Measurements from ENCODE around the gene SIPA1L3. TPM values are rescaled to one million over a fixed set of nuclear protein-coding genes. Genes with fewer than 3 reads are reported as not detected.

The SIPA1L3 gene
- total RNA-seq, 6 experiments from 2014 or later, result 9.1 to 20.4 (median 14.9) TPM

DNA sequence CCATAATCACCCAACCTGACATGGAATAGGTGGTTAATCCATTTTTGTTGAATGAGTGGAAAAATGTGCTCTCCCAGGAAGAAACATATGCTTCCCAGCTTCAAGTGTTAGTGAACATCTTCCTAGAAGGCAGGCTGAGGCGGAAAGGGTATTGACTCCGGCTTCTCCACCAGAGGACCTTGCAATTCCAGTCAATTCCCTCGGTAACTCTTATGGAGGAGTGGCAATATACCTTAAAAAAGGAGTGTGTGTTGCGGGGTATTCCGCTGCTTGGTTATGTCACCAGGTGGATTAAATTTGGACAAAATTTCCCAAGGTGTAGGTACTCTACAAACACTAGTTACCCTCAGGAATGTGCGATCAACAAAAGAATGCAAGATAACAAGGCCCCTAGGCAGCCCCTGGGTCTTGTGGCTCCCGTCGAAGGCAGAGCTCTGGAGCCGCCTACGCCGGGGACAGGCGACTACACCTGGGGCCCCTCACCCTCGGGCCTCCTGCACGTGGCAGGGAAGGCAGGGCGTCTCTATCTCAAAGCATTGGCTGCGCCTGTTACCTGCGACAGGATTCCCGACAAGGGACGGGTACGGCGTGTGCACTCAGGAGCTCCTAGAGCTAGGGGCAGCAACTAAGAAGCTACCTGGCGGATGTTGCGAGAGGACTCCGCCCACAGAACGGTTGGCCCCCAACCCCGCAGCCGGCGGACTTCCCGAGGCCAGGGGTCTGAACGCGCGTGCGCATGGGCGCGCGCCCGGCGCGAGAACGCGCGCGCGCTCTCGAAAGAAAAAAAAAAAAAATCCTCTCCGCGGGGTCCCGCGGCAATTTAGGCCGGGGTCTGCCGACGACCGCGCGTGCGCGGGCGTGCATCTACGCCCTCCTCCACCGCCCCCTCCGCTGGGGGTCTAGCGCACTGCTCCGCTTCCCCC, 801 bp upstream of the SIPA1L3 start, which contains the start of gene WDR87:
Gene WDR87, minus strand, starts transcription at position 649 of the 923 bp plus-strand sequence. CDS start 8,355 bp downstream, outside the sequence.
- TF ChIP-seq, protein P1, sequence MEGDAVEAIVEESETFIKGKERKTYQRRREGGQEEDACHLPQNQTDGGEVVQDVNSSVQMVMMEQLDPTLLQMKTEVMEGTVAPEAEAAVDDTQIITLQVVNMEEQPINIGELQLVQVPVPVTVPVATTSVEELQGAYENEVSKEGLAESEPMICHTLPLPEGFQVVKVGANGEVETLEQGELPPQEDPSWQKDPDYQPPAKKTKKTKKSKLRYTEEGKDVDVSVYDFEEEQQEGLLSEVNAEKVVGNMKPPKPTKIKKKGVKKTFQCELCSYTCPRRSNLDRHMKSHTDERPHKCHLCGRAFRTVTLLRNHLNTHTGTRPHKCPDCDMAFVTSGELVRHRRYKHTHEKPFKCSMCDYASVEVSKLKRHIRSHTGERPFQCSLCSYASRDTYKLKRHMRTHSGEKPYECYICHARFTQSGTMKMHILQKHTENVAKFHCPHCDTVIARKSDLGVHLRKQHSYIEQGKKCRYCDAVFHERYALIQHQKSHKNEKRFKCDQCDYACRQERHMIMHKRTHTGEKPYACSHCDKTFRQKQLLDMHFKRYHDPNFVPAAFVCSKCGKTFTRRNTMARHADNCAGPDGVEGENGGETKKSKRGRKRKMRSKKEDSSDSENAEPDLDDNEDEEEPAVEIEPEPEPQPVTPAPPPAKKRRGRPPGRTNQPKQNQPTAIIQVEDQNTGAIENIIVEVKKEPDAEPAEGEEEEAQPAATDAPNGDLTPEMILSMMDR (IDR thresholded peaks at IDR 0.05), result no peak
- no peak for TF ChIP-seq POLR2A (IDR thresholded peaks at IDR 0.05)
- no peaks in the 10 kb centered on the region for H3K27me3 ChIP-seq
- peak; percentile 47 to 60 (median 51) for DNase-seq
- intact Hi-C loops (cut with DNase I), result loop anchor here (10.0 kb wide), 2 partner anchors 169 to 189 kb away; no protein-coding TSS in a partner anchor
- peak within 1 kb of the TSS; percentile 92 to 97 (median 96) for H3K4me3 ChIP-seq
- no peaks in the 10 kb centered on the region for H3K36me3 ChIP-seq
- 10% methylated on average over 47 of the region's 63 CpGs for WGBS (ENCODE audit: insufficient coverage, low coverage, low lambda C conversion rate, missing lambda C conversion rate)
- ATAC-seq, result peak; percentile 4 to 31 (median 20)
- H3K27ac ChIP-seq, result peak within 1 kb of the TSS in 2 of 3 donors; percentile 32 to 41
- peaks cover 0 to 9% (median 3%) of the 10 kb centered on the region in 4 donors for H3K4me1 ChIP-seq
- no peaks in the 10 kb centered on the region for H3K9me3 ChIP-seq

DNA sequence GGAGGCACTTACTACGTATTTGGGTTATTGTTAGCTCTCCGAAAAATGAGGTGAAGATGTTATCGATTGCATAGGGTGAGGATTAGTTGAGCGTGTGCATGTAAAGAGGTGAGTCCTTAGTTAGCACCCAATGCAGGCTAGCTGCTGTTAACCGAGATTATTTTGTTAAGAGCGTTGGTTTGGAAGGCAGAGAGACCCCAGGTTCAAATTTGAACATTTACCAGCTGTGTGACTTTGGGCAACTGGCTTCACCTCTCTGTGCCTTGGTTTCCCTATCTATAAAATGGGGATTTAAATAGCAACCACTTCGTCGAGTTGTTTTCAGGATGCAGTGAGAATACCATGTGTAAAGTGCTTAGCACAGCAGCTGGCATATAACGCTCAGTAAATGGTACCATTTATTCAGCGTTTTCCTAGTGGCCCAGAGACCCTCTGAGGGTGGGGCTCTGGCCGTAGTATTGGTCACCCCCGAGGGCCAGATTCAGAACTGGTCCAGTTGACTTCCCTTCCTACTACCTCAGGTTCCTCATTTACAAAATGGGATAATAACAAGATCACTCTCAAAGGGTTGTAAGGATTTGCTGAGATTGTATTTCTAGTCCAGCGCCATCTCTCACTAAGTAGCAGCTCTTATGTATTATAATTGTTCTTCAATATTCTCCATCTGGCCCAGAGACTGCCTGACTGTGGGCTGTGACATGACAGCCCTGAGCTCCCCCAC, 887 bp downstream of the SIPA1L3 start:
- Histone ChIP-seq H3K27me3 (no peaks in the 10 kb centered on the region), H3K4me3 (peak overlapping the region; percentile 92 to 97 (median 96)), H3K9me3 (no peaks in the 10 kb centered on the region), H3K4me1 (peaks cover 0 to 9% (median 3%) of the 10 kb centered on the region in 4 donors), H3K36me3 (no peaks in the 10 kb centered on the region), H3K27ac (peak overlapping the region in 1 of 3 donors; percentile 41)
- no peak for ATAC-seq
- intact Hi-C loops (cut with DNase I), result loop anchor here (10.0 kb wide), 2 partner anchors 167 to 187 kb away; no protein-coding TSS in a partner anchor
- DNase-seq, result no peak
- TF ChIP-seq, protein P1 (IDR thresholded peaks at IDR 0.05), result no peak
- no peak for TF ChIP-seq POLR2A (IDR thresholded peaks at IDR 0.05)
- WGBS (ENCODE audit: insufficient coverage, low coverage, low lambda C conversion rate, missing lambda C conversion rate), result 20% methylated on average over 12 of the region's 13 CpGs

DNA sequence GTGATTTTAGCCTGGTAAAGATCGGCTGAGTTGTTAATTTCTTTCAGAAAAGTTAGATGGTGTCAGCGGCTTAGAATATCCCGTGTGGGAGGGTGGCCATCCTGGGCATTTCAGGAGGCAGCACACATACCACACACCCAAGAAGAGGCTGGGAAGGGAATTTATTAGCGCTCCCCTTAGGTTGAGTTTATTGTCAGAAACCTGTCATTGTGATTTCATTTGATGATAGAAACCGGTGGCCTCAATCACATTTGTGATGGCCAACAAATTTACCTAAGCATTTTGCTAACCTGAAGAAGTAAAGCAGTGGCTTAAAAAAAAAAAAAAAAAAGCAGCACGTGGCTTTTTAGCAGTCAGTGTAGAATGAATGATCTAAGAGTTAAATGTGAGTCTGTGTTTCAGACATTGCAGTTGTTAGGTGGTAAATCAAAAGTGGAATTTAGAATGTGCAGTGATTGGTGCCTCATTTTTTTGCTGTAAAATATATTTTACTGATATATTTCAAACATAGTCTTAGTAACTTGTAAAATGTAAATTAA, 2.7 kb downstream of the SIPA1L3 start:
- TF ChIP-seq POLR2A (IDR thresholded peaks at IDR 0.05), result no peak
- TF ChIP-seq, protein P1 (IDR thresholded peaks at IDR 0.05), result no peak
- intact Hi-C loops (cut with DNase I), result loop anchor here (10.0 kb wide), 2 partner anchors 165 to 185 kb away; no protein-coding TSS in a partner anchor
- no peak overlapping the region for H3K4me3 ChIP-seq

DNA sequence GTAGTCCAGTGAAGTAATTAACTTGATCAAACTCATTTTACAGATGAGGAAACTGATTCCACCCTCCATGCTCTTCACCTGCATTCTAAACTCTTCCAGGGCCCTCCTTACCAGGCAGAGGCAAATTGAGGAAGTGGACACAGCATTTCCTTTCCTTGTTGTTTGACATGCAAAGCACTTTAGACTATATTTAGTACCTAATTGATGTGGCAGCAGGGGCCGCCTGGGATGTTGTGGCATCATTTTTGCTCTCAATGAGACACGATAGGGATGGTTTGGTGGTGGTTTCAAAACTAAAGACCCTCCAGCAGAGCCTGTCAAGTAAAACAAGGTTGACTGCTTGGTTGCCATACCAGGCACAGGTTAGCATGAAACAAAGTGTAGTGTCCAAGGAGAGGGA, 7.9 kb downstream of the SIPA1L3 start:
- Histone ChIP-seq H3K27me3 (no peaks in the 10 kb centered on the region), H3K4me3 (no peak overlapping the region), H3K4me1 (no peaks in the 10 kb centered on the region), H3K9me3 (no peaks in the 10 kb centered on the region), H3K36me3 (no peaks in the 10 kb centered on the region), H3K27ac (no peak overlapping the region)
- DNase-seq (no peak), ATAC-seq (no peak)
- intact Hi-C loops (cut with DNase I), result no loop called here
- WGBS (ENCODE audit: insufficient coverage, low coverage, low lambda C conversion rate, missing lambda C conversion rate), result 68% methylated on average over 2 of the region's 2 CpGs
- no peak for TF ChIP-seq POLR2A (IDR thresholded peaks at IDR 0.05)
- TF ChIP-seq, protein P1 (IDR thresholded peaks at IDR 0.05), result no peak

More for the DNA sequence above, 2.7 kb downstream of the SIPA1L3 start:
- DNase-seq, result no peak
- 76% methylated on average over 4 of the region's 6 CpGs for WGBS (ENCODE audit: insufficient coverage, low coverage, low lambda C conversion rate, missing lambda C conversion rate)
- Histone ChIP-seq H3K36me3 (no peaks in the 10 kb centered on the region), H3K4me1 (peaks cover 0 to 9% (median 3%) of the 10 kb centered on the region in 4 donors), H3K9me3 (no peaks in the 10 kb centered on the region), H3K27ac (no peak overlapping the region), H3K27me3 (no peaks in the 10 kb centered on the region)
- no peak for ATAC-seq
